ENCODE measurements around the gene ASXL1. TPM values are rescaled to one million over a fixed set of nuclear protein-coding genes. Genes with fewer than 3 reads are reported as not detected.
A peak's percentile ranks its signal among the peaks of the same experiment; 100 is the strongest.

The ASXL1 gene
- total RNA-seq, 1 experiment from 2014 or later, result 52.2 TPM

DNA sequence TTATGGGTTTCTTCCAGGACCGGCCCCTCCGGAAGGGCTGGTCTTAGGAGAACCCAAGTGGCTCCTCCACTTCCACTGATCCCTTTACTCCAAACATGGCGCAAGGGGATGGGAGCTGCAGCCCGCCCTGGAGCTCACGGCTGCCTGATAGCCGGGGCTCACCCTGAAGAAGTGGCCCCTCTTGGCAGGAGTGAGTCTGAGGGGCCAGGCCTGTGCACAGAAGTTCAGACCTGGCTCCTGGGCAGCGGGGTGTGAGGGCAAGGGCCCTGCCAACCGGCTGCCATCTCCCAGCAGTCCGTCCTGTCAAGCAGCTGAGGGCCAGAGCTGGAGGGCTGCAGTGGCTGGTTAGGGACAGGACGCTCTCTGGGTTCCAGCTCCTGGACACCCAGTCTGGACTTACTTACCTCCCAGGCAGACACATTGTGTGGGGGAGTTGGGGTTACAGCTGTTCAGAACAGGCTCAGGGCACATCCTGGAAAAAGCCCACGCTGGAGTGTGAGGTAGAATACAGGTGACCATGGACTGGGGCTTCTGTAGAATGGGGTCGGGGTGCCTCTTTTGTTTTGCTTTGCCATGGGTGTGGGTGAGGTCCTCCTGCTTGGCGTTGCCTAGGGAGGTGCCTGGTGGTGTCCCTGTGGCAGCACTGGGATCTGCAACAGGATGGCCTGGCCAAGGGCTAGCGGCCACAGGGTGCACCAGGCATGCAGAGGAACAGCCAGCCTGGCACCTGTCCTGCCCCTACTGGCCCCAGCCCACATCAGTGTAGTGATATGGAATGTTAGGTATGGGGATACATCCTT lies 88.4 kb downstream of the ASXL1 start:
- H3K4me3 ChIP-seq (replicated peaks in 1 of 2; ENCODE audit: low read depth in 1 of 2, low read length in 2 of 2), result no peak overlapping the region
- H3K4me2 ChIP-seq (ENCODE audit: low read length), result no peak overlapping the region
- H3K9me2 ChIP-seq (ENCODE audit: insufficient read depth), result no peaks in the 10 kb centered on the region
- H3K9me3 ChIP-seq (ENCODE audit: control insufficient read depth in 1 of 2, insufficient read depth in 1 of 2, low read depth in 1 of 2, low read length in 2 of 2), result no peaks in the 10 kb centered on the region
- RAD21 ChIA-PET (ENCODE audit: low non-redundant PET in 1 of 2, low total read pairs in 2 of 2, uncharacterized antibody in 2 of 2, unreplicated experiment in 2 of 2), result interaction anchor here in 1 of 2 experiments (0.6 kb wide), 1 partner anchor 332 kb away, joined by 3 read pairs; no protein-coding TSS in a partner anchor
- TF ChIP-seq EZH2phosphoT487 (IDR thresholded peaks at IDR 0.05; ENCODE audit: borderline replicate concordance), result no peak
- TF ChIP-seq SIN3A (IDR thresholded peaks at IDR 0.05; ENCODE audit: low read depth), result no peak
- TF ChIP-seq, protein P1, sequence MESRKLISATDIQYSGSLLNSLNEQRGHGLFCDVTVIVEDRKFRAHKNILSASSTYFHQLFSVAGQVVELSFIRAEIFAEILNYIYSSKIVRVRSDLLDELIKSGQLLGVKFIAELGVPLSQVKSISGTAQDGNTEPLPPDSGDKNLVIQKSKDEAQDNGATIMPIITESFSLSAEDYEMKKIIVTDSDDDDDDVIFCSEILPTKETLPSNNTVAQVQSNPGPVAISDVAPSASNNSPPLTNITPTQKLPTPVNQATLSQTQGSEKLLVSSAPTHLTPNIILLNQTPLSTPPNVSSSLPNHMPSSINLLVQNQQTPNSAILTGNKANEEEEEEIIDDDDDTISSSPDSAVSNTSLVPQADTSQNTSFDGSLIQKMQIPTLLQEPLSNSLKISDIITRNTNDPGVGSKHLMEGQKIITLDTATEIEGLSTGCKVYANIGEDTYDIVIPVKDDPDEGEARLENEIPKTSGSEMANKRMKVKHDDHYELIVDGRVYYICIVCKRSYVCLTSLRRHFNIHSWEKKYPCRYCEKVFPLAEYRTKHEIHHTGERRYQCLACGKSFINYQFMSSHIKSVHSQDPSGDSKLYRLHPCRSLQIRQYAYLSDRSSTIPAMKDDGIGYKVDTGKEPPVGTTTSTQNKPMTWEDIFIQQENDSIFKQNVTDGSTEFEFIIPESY (IDR thresholded peaks at IDR 0.05; ENCODE audit: extremely low read depth, insufficient replicate concordance, low read length), result no peak
- no peak for TF ChIP-seq ZNF274 (IDR thresholded peaks at IDR 0.05; ENCODE audit: low read depth, low read length)
- no peak for TF ChIP-seq SP1 (IDR thresholded peaks at IDR 0.05; ENCODE audit: low read depth)
- peaks cover 0 to 3% of the 10 kb centered on the region in 2 experiments; a peak in 2 of 4 replicates for H3K36me3 ChIP-seq (ENCODE audit: control insufficient read depth in 1 of 2, insufficient read depth in 2 of 2, low read length in 2 of 2)
- CTCF ChIA-PET, result no interaction called here
- H3K4me1 ChIP-seq (ENCODE audit: control insufficient read depth in 1 of 2, insufficient read depth in 2 of 2, low read length in 2 of 2), result no peaks in the 10 kb centered on the region
- POLR2A ChIA-PET, result no interaction called here
- H3K27ac ChIP-seq (ENCODE audit: low read depth, low read length), result no peak overlapping the region
- ATAC-seq (peak; percentile 37; the same call in 1 of the 2 replicates), DNase-seq (ENCODE audit: low read depth, low spot score) (no peak)
- no peak overlapping the region for H3K9ac ChIP-seq (ENCODE audit: low read length)
- BruUV-seq (replicated peaks), result no TSS peak
- H3K27me3 ChIP-seq (ENCODE audit: insufficient read depth, low read length), result no peaks in the 10 kb centered on the region
- intact Hi-C loops (cut with micrococcal nuclease), result no loop called here
- H4K20me1 ChIP-seq (ENCODE audit: insufficient read depth), result no peaks in the 10 kb centered on the region
- H3K79me2 ChIP-seq (ENCODE audit: insufficient read depth, low read length), result no peaks in the 10 kb centered on the region
- no peak overlapping the region for H2AFZ ChIP-seq (ENCODE audit: low read depth, low read length, poor library complexity, severe bottlenecking)
